ENCODE measurements around the gene BBIP1.

GRCh38 chr10:110898391-110898790 lies 20.6 kb downstream of the BBIP1 start:
- TF ChIP-seq, protein P1, sequence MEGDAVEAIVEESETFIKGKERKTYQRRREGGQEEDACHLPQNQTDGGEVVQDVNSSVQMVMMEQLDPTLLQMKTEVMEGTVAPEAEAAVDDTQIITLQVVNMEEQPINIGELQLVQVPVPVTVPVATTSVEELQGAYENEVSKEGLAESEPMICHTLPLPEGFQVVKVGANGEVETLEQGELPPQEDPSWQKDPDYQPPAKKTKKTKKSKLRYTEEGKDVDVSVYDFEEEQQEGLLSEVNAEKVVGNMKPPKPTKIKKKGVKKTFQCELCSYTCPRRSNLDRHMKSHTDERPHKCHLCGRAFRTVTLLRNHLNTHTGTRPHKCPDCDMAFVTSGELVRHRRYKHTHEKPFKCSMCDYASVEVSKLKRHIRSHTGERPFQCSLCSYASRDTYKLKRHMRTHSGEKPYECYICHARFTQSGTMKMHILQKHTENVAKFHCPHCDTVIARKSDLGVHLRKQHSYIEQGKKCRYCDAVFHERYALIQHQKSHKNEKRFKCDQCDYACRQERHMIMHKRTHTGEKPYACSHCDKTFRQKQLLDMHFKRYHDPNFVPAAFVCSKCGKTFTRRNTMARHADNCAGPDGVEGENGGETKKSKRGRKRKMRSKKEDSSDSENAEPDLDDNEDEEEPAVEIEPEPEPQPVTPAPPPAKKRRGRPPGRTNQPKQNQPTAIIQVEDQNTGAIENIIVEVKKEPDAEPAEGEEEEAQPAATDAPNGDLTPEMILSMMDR (IDR thresholded peaks at IDR 0.05): no peak
- TF ChIP-seq POLR2A (IDR thresholded peaks at IDR 0.05): no peak
